ENCODE results near the gene RPS4Y2. TPM values are rescaled to one million over a fixed set of nuclear protein-coding genes. Genes with fewer than 3 reads are reported as not detected.

RPS4Y2 gene
- total and polyA plus RNA-seq, 9 of the 15 experiments (the other 6 are each of a cell fraction or from before 2014, with no cell fraction given) = not detected

DNA sequence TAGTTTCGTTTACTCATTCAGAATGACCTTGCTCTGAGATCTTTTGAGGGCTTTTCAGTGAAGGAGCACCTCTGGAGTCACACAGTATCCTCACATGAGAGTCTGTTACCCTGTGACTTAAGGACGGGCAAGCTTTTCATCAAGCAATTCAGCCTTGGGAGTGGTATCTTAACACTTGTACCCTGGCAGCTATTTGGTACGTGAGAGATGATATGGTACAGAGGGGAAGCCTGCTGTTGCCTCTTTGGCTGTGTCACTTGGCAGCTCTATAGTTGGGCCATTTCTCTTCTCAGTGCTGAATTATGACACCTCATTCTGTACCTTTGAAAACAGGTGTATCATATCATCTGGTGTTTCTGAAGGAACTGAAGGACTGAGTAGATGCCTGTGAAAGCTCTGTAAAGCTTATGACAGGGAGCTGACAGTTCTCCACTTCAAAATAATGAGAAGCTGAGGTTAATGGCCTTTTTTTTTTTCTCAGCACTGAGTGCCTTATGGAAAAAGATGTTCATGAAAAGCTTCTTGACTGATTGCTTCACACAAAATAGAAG is 24.3 kb downstream of the RPS4Y2 start:
- intact Hi-C loops (cut with micrococcal nuclease) (no loop called here), in situ Hi-C loops (cut with MboI) (no loop called here)
- ChIA-PET CTCF (ENCODE audit: low intra/inter-chr PET ratio) (no interaction called here), POLR2A (no interaction called here)
- Histone ChIP-seq H3K4me1 (replicated peaks in 1 of 2; ENCODE audit: control insufficient read depth in 2 of 2, insufficient read depth in 2 of 2, low read length in 2 of 2) (no peaks in the 10 kb centered on the region), H3K27me3 (ENCODE audit: control insufficient read depth in 2 of 2, insufficient read depth in 2 of 2, low read length in 2 of 2) (no peaks in the 10 kb centered on the region), H2AFZ (ENCODE audit: low read depth, low read length) (no peak overlapping the region), H3K9ac (ENCODE audit: insufficient read depth in 1 of 2, low read depth in 2 of 2, low read length in 2 of 2) (no peak overlapping the region), H3K9me3 (replicated peaks; ENCODE audit: control insufficient read depth, insufficient read depth, low read depth, low read length) (no peaks in the 10 kb centered on the region), H4K20me1 (replicated peaks; ENCODE audit: control insufficient read depth, insufficient read depth, low read length) (no peaks in the 10 kb centered on the region), H3K4me2 (ENCODE audit: insufficient read depth, low read length) (no peak overlapping the region), H3K79me2 (ENCODE audit: control insufficient read depth, insufficient read depth, low read length) (no peaks in the 10 kb centered on the region), H3K4me3 (no peak overlapping the region), H3K9me1 (ENCODE audit: control insufficient read depth, insufficient read depth, low read length) (no peaks in the 10 kb centered on the region), H3K27ac (ENCODE audit: extremely low read depth, low read depth, low read length) (no peak overlapping the region), H3K36me3 (ENCODE audit: control insufficient read depth, insufficient read depth, low read length) (no peaks in the 10 kb centered on the region)
- DNase-seq (ENCODE audit: extremely low read depth in 1 of 4, low spot score in 3 of 4) (no peak), FAIRE-seq (no peak), ATAC-seq (no peak)
- BruUV-seq (replicated peaks) = no TSS peak
- no CpG with 5 or more reads among the region's 3 CpGs for WGBS (ENCODE audit: insufficient coverage, low coverage, missing lambda C conversion rate)
- TF ChIP-seq ZFP30 (CRISPR knock-in tag; IDR thresholded peaks at IDR 0.05; ENCODE audit: borderline replicate concordance) = no peak
- TF ChIP-seq MAFG (tag; conservative IDR thresholded peaks at IDR 0.05) = no peak
- no peak for TF ChIP-seq ERF (CRISPR knock-in tag; IDR thresholded peaks at IDR 0.05)
- TF ChIP-seq ZFP1 (CRISPR knock-in tag; IDR thresholded peaks at IDR 0.05) = no peak
- TF ChIP-seq ZNF445 (CRISPR knock-in tag; IDR thresholded peaks at IDR 0.05; ENCODE audit: low read depth) = no peak
- no peak for TF ChIP-seq MTA3 (IDR thresholded peaks at IDR 0.05; ENCODE audit: borderline replicate concordance)
- TF ChIP-seq SRSF9 (IDR thresholded peaks at IDR 0.05; ENCODE audit: borderline replicate concordance, low read depth, low read length) = no peak
- TF ChIP-seq ZNF76 (CRISPR knock-in tag; IDR thresholded peaks at IDR 0.05; ENCODE audit: borderline replicate concordance) = no peak
- no peak for TF ChIP-seq EP400 (IDR thresholded peaks at IDR 0.05)
- no peak for TF ChIP-seq NFATC3 (IDR thresholded peaks at IDR 0.05)
- TF ChIP-seq JUN (IDR thresholded peaks at IDR 0.05; ENCODE audit: borderline replicate concordance, low read depth, low read length) = no peak
- TF ChIP-seq JUN (CRISPR knock-in tag; IDR thresholded peaks at IDR 0.05; ENCODE audit: borderline replicate concordance) = no peak
- TF ChIP-seq ZNF174 (CRISPR knock-in tag; IDR thresholded peaks at IDR 0.05) = no peak
- no peak for TF ChIP-seq ZNF253 (CRISPR knock-in tag; conservative IDR thresholded peaks at IDR 0.05)
- no peak for TF ChIP-seq WHSC1 (IDR thresholded peaks at IDR 0.05; ENCODE audit: low read length)
